OCI-LY3 (cell line): ENCODE results near the gene REEP1.

Experiments used
- CTCF ChIP-seq: fragments of 200-600, 300-600 bp; sonication (generic); IDR thresholded peaks from 2 replicates; pipeline ENCODE4 v1.5.1; 2014; ENCODE audit warnings: antibody characterized with exemption, low read length, low read depth
- EZH2phosphoT487 ChIP-seq: fragments of 200-600 bp; shearing (Covaris generic); IDR thresholded peaks from 2 replicates; pipeline ENCODE4 v1.6.1; 2018; ENCODE audit warnings: antibody characterized with exemption, mixed run types, low read depth

GRCh38 chr2:86256300-86256699 is 81.1 kb downstream of the REEP1 start:
- no peak for TF ChIP-seq CTCF
- no peak for TF ChIP-seq EZH2phosphoT487
